NCI-H2196 (cell line): ENCODE data around the gene ACTR3C.
"Not testable (repeated sequence)": the region's sequence is repeated elsewhere in the genome, so short reads cannot be mapped to it uniquely, and the experiment has no call there.

ENCODE experiments used
- DNase-seq: peaks from one replicate; lab custom pipeline; 2025; ENCODE audit not compliant: unreplicated experiment; lab: John Stamatoyannopoulos, UW

The ACTR3C gene

GRCh38 chr7:150314639-150315239 lies 8.6 kb downstream of the ACTR3C start:
- DNase-seq = no peak

GRCh38 chr7:150313870-150314269 lies 9.5 kb downstream of the ACTR3C start:
- no peak for DNase-seq

GRCh38 chr7:150313367-150313809 lies 10.0 kb downstream of the ACTR3C start:
- DNase-seq = no peak

GRCh38 chr7:150312649-150313366 lies 10.5 kb downstream of the ACTR3C start:
- DNase-seq = not testable (repeated sequence)

GRCh38 chr7:150311711-150312110 lies 11.6 kb downstream of the ACTR3C start:
- no peak for DNase-seq

GRCh38 chr7:150311146-150311545 lies 12.2 kb downstream of the ACTR3C start:
- no peak for DNase-seq

GRCh38 chr7:150308575-150308974 lies 14.8 kb downstream of the ACTR3C start:
- no peak for DNase-seq

- DNase-seq = no peak
Observed at GRCh38 chr7:150307904-150308303, 15.4 kb downstream of the ACTR3C start.

- no peak for DNase-seq
Observed at GRCh38 chr7:150307129-150307528, 16.2 kb downstream of the ACTR3C start.

GRCh38 chr7:150306377-150306776 lies 17.0 kb downstream of the ACTR3C start:
- not testable (repeated sequence) for DNase-seq

- DNase-seq = not testable (repeated sequence)
Observed at GRCh38 chr7:150305903-150306284, 17.5 kb downstream of the ACTR3C start.

- not testable (repeated sequence) for DNase-seq
Observed at GRCh38 chr7:150305259-150305902, 18.0 kb downstream of the ACTR3C start.

- DNase-seq = not testable (repeated sequence)
Observed at GRCh38 chr7:150304499-150305258, 18.7 kb downstream of the ACTR3C start.

- not testable (repeated sequence) for DNase-seq
Observed at GRCh38 chr7:150302908-150303310, 20.4 kb downstream of the ACTR3C start.

- not testable (repeated sequence) for DNase-seq
Observed at GRCh38 chr7:150297978-150298377, 25.4 kb downstream of the ACTR3C start.

- not testable (repeated sequence) for DNase-seq
Observed at GRCh38 chr7:150296802-150297201, 26.5 kb downstream of the ACTR3C start.

- not testable (repeated sequence) for DNase-seq
Observed at GRCh38 chr7:150295614-150296013, 27.7 kb downstream of the ACTR3C start.

GRCh38 chr7:150295027-150295426 lies 28.3 kb downstream of the ACTR3C start:
- DNase-seq = not testable (repeated sequence)

- not testable (repeated sequence) for DNase-seq
Observed at GRCh38 chr7:150290317-150290716, 33.0 kb downstream of the ACTR3C start.

GRCh38 chr7:150288816-150289215 lies 34.5 kb downstream of the ACTR3C start:
- not testable (repeated sequence) for DNase-seq

GRCh38 chr7:150287815-150288214 lies 35.5 kb downstream of the ACTR3C start:
- DNase-seq = not testable (repeated sequence)
